IMR-90 (cell line): ENCODE measurements around the gene ANKFN1. TPM values are rescaled to one million over a fixed set of nuclear protein-coding genes. Genes with fewer than 3 reads are reported as not detected.
A peak's percentile ranks its signal among the peaks of the same experiment; 100 is the strongest.

Experiments
- ATAC-seq: fragments of 200-7000 bp; cut with Tn5 transposase; 2 replicates; pipeline ENCODE4 v1.9.1; 2020; ENCODE audit warnings: low read depth, mild to moderate bottlenecking, moderate library complexity
- BruUV-seq: library from RNA; stranded (reverse); fragments of 400-500 nt; replicated peaks from 2 replicates; lab custom pipeline; 2021; lab: Mats Ljungman, UMichigan
- CTCF ChIA-PET: fragments of 300-600 bp; formaldehyde crosslinking; extraction: SDS; loops from one replicate; lab custom pipeline; 2021; ENCODE audit warnings: antibody characterized with exemption; lab: Yijun Ruan, JAX
- POLR2A ChIA-PET: fragments of 300-600 bp; sonication (Branson Sonifier 250); formaldehyde crosslinking; loops from one replicate; lab custom pipeline; 2022; ENCODE audit warnings: antibody characterized with exemption; ENCODE audit not compliant: unreplicated experiment; lab: Charles Lee
- DNase-seq: peaks from one replicate; pipeline ENCODE4 v3.0.0; 2013
- H2AFZ ChIP-seq: replicated peaks from 2 replicates; pipeline ENCODE3; 2013; ENCODE audit warnings: low read length, mild to moderate bottlenecking; ENCODE audit not compliant: poor library complexity
- H2AK5ac ChIP-seq: 2 replicates; pipeline ENCODE4 v1.6.1; 2013; ENCODE audit warnings: low read depth, low read length, inconsistent platforms
- H2AK9ac ChIP-seq: replicated peaks from 2 replicates; pipeline ENCODE3; 2013; ENCODE audit warnings: mild to moderate bottlenecking, low read depth, low read length, moderate library complexity; ENCODE audit not compliant: poor library complexity
- H2BK120ac ChIP-seq: 2 replicates; pipeline ENCODE4 v1.6.1; 2013; ENCODE audit warnings: low read depth, low read length, inconsistent platforms
- H2BK15ac ChIP-seq: 3 replicates; pipeline ENCODE4 v1.6.1; 2013; ENCODE audit warnings: low read depth, low read length, inconsistent platforms
- H2BK20ac ChIP-seq: 2 replicates; pipeline ENCODE4 v1.6.1; 2013; ENCODE audit warnings: low read depth, mild to moderate bottlenecking, inconsistent platforms, low read length, moderate library complexity
- H2BK5ac ChIP-seq: 2 replicates; pipeline ENCODE4 v1.6.1; 2013; ENCODE audit warnings: mild to moderate bottlenecking, low read depth, low read length, inconsistent platforms; ENCODE audit not compliant: poor library complexity, severe bottlenecking
- H3K14ac ChIP-seq: replicated peaks from 2 replicates; pipeline ENCODE4 v1.6.1; 2013; ENCODE audit warnings: low read depth, low read length, inconsistent platforms
- H3K18ac ChIP-seq: 2 replicates; pipeline ENCODE4 v1.6.1; 2013; ENCODE audit warnings: low read depth, low read length, control low read depth
- H3K23ac ChIP-seq: 2 replicates; pipeline ENCODE4 v1.6.1; 2013; ENCODE audit warnings: low read depth, low read length, inconsistent platforms
- H3K27ac ChIP-seq: 2 replicates; pipeline ENCODE4 v1.5.1; 2013; ENCODE audit warnings: mild to moderate bottlenecking, control low read depth, low read length; ENCODE audit not compliant: insufficient read depth
- H3K27me3 ChIP-seq: 2 replicates; pipeline ENCODE4 v1.6.1; 2013; ENCODE audit warnings: low read length; ENCODE audit not compliant: control insufficient read depth, insufficient read depth
- H3K36me3 ChIP-seq: 2 replicates; pipeline ENCODE4 v1.6.1; 2013; ENCODE audit warnings: low read length, mixed read lengths; ENCODE audit not compliant: control insufficient read depth, insufficient read depth
- H3K4ac ChIP-seq: 2 replicates; pipeline ENCODE4 v1.6.1; 2013; ENCODE audit warnings: low read depth, low read length, inconsistent platforms
- H3K4me1 ChIP-seq: 2 replicates; pipeline ENCODE4 v1.6.1; 2013; ENCODE audit warnings: low read length, mixed read lengths; ENCODE audit not compliant: control insufficient read depth, insufficient read depth
- H3K4me2 ChIP-seq: 2 replicates; pipeline ENCODE4 v1.6.1; 2013; ENCODE audit warnings: low read depth, mild to moderate bottlenecking, control low read depth, low read length, moderate library complexity
- H3K4me3 ChIP-seq: 2 replicates; pipeline ENCODE4 v1.5.1; 2013; ENCODE audit warnings: low read depth, mild to moderate bottlenecking, control low read depth, low read length, moderate library complexity; ENCODE audit not compliant: insufficient read depth
- H3K56ac ChIP-seq: 2 replicates; pipeline ENCODE4 v1.6.1; 2013; ENCODE audit warnings: low read length, inconsistent platforms; ENCODE audit not compliant: insufficient read depth; ENCODE audit errors: extremely low read depth
- H3K79me1 ChIP-seq, 2 experiments: 2 replicates each; pipeline ENCODE4 v1.6.1; 2013; ENCODE audit warnings: low read length in 2 of 2, inconsistent platforms in 1 of 2, low read depth in 1 of 2
- H3K9ac ChIP-seq: 2 replicates; pipeline ENCODE4 v1.6.1; 2013; ENCODE audit warnings: low read depth, low read length, control low read depth
- H3K9me1 ChIP-seq: 2 replicates; pipeline ENCODE4 v1.6.1; 2013; ENCODE audit warnings: low read length, inconsistent platforms; ENCODE audit not compliant: insufficient read depth
- H3K9me3 ChIP-seq: 2 replicates; pipeline ENCODE4 v1.6.1; 2013; ENCODE audit warnings: low read length; ENCODE audit not compliant: control insufficient read depth, insufficient read depth
- H4K20me1 ChIP-seq: 2 replicates; pipeline ENCODE4 v1.6.1; 2013; ENCODE audit warnings: low read length, inconsistent platforms; ENCODE audit not compliant: insufficient read depth
- H4K5ac ChIP-seq: 2 replicates; pipeline ENCODE4 v1.6.1; 2013; ENCODE audit warnings: mild to moderate bottlenecking, low read depth, low read length, control low read depth
- H4K8ac ChIP-seq, 2 experiments: 2 replicates each; pipeline ENCODE4 v1.6.1; 2013; ENCODE audit warnings: low read depth in 2 of 2, low read length in 2 of 2, control low read depth in 1 of 2, inconsistent platforms in 1 of 2
- H4K91ac ChIP-seq: 2 replicates; pipeline ENCODE4 v1.6.1; 2013; ENCODE audit warnings: low read depth, low read length, inconsistent platforms; ENCODE audit not compliant: insufficient read depth
- BHLHE40 ChIP-seq: fragments of 150-350 bp; IDR thresholded peaks from 2 replicates; pipeline ENCODE4 v1.6.1; 2016; ENCODE audit warnings: mild to moderate bottlenecking, low read depth, low read length
- FOS ChIP-seq: fragments of 150-350 bp; IDR thresholded peaks from 2 replicates; pipeline ENCODE4 v1.6.1; 2016; ENCODE audit warnings: low read depth, low read length
- RCOR1 ChIP-seq: IDR thresholded peaks from 2 replicates; pipeline ENCODE4 v1.6.1; 2012; ENCODE audit warnings: mild to moderate bottlenecking, low read length, improper control_type of control experiment; ENCODE audit not compliant: insufficient replicate concordance
- WGBS, 2 experiments: methylation state at CpG; one replicate each; pipeline versions ENCODE4 v1.1.5 to v1.1.7; 2013; ENCODE audit warnings: missing lambda C conversion rate in 2 of 2; ENCODE audit not compliant: insufficient read length in 1 of 2; ENCODE audit errors: extremely low coverage in 2 of 2; 5-methylcytosine and 5-hydroxymethylcytosine counted together
- dilution Hi-C: fragments of 300-500 bp; cut with HindIII; formaldehyde crosslinking; loops from one replicate; pipeline ENCODE4 v1.14.3; 2018; ENCODE audit warnings: low sequenced_read_pairs; ENCODE audit not compliant: unreplicated experiment
- in situ Hi-C: fragments of 300-500 bp; cut with MboI; formaldehyde crosslinking; loops from 3 replicates; pipeline ENCODE4 v1.14.3; 2019; ENCODE audit warnings: low sequenced_read_pairs, inconsistent platforms, mixed read lengths
- intact Hi-C: fragments of 100-400 bp; cut with micrococcal nuclease; formaldehyde crosslinking; loops from 2 replicates; pipeline ENCODE4 v1.10.0; 2022
- polyA plus RNA-seq, 3 experiments: library from polyadenylated mRNA; depleted of rRNA; stranded (reverse); fragments of >200 nt; gene quantifications; 2 replicates each; pipeline ENCODE4 v1.2.3, GENCODE V29; 2012; ENCODE audit warnings: low replicate concordance in 1 of 3
- total RNA-seq: library from RNA; depleted of rRNA; stranded (reverse); fragments of >200 nt; gene quantifications from 2 replicates; pipeline ENCODE4 v1.2.3, GENCODE V29; 2012

Gene ANKFN1
- total and polyA plus RNA-seq, 2 of the 4 experiments (the other 2 are of a cell fraction), result not detected

- Histone ChIP-seq H2AFZ (peak overlapping the region; percentile 0), H2BK120ac (peak overlapping the region; percentile 99), H3K9ac (no peak overlapping the region), H3K36me3 (no peaks in the 10 kb centered on the region), H3K18ac (peak overlapping the region; percentile 10), H2BK15ac (peak overlapping the region; percentile 99), H3K27ac (peak overlapping the region; percentile 7), H4K5ac (peak overlapping the region; percentile 16), H3K14ac (peak overlapping the region; percentile 89), H3K23ac (peak overlapping the region; percentile 98), H3K9me3 (no peaks in the 10 kb centered on the region), H4K91ac (peak overlapping the region; percentile 99), H3K56ac (peak overlapping the region; percentile 62; the same call in 1 of the 2 replicates), H3K4me2 (no peak overlapping the region), H3K4me1 (peaks cover 34% of the 10 kb centered on the region), H3K4me3 (no peak overlapping the region), H2BK20ac (peak overlapping the region; percentile 99), H4K20me1 (no peaks in the 10 kb centered on the region), H2BK5ac (peak overlapping the region; percentile 76), H3K27me3 (no peaks in the 10 kb centered on the region), H3K79me1 (no peaks in the 10 kb centered on the region; a peak in 1 of 4 replicates), H3K9me1 (peaks cover 17% of the 10 kb centered on the region), H3K4ac (peak overlapping the region; percentile 98), H4K8ac (peak overlapping the region; percentile 68 to 89), H2AK9ac (no peak overlapping the region), H2AK5ac (peak overlapping the region; percentile 98)
- in situ Hi-C loops, result no loop called here
- ATAC-seq (no peak), DNase-seq (no peak)
- dilution Hi-C loops, result no loop called here
- CTCF ChIA-PET, result interaction anchor here (1.0 to 1.1 kb wide), 2 partner anchors 11 to 144 kb away, joined by 3 read pairs; no protein-coding TSS in a partner anchor
- WGBS, 2 experiments, result 67% methylated on average over 1 of the region's 2 CpGs; no CpG with 5 or more reads in 1 of the 2 experiments
- BruUV-seq, result no TSS peak
- intact Hi-C loops, result no loop called here
- POLR2A ChIA-PET, result interaction anchor here (3.4 kb wide), 1 partner anchor 11 kb away, joined by 18 read pairs; no protein-coding TSS in a partner anchor
- TF ChIP-seq FOS (no peak), BHLHE40 (no peak), RCOR1 (no peak)
Observed at GRCh38 chr17:56175299-56175955, 22.2 kb downstream of the ANKFN1 start.
